ENCODE results near the gene DCDC2C.
A peak's percentile ranks its signal among the peaks of the same experiment; 100 is the strongest.

The DCDC2C gene

DNA sequence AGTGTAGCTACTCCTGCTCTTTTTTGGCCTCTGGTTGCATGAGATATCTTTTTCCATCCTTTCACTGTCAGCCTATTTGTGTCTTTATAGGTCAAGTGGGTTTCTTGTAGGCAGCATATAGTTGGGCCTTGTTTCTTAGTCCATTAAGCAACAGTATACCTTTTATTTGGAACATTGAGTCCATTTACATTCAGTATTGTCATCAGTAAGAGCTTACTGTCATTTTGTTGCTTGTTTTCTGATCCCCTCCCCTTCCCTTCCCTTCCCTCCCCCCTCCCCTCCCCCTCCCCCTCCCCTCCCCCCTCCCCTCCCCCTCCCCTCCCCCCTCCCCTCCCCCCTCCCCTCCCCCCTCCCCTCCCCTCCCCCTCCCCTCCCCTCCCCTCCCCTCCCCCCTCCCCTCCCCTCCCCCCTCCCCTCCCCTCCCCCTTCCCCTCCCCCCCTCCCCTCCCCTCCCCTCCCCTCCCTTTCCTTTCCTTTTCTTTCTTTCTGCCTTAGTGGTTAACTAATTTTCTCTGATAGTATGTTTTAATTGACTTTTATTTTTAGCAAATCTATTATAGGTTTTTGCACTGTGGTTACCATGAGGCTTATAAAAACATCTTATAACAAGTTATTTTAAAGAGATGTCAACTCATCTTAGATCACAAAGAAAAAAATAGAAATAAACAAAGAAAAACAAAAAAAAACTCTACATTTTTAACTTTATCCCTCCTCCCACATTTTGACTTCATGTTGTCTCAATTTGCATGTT is 13.2 kb upstream of the DCDC2C start:
- Histone ChIP-seq H3K27ac (ENCODE audit: extremely low read depth, low read depth, low read length) (no peak overlapping the region), H3K4me3 (ENCODE audit: low read depth, low read length) (no peak overlapping the region), H3K36me3 (ENCODE audit: control insufficient read depth in 2 of 2, insufficient read depth in 1 of 2, low read length in 2 of 2) (no peaks in the 10 kb centered on the region), H3K9me3 (ENCODE audit: control insufficient read depth, insufficient read depth, low read depth, low read length) (no peaks in the 10 kb centered on the region), H3K4me1 (ENCODE audit: control insufficient read depth, insufficient read depth, low read length) (no peaks in the 10 kb centered on the region)
- CTCF ChIA-PET, result interaction anchor here (0.6 to 0.9 kb wide), 2 partner anchors 39 to 843 kb away, joined by 3 to 4 read pairs; no protein-coding TSS in a partner anchor
- no peak for TF ChIP-seq KLF1 (tag by site-specific recombination; IDR thresholded peaks at IDR 0.05)
- TF ChIP-seq ZNF549 (tag by site-specific recombination; IDR thresholded peaks at IDR 0.05), result no peak
- no peak for TF ChIP-seq ZNF792 (tag by site-specific recombination; IDR thresholded peaks at IDR 0.05)
- no peak for TF ChIP-seq ZNF132 (tag by site-specific recombination; IDR thresholded peaks at IDR 0.05; ENCODE audit: borderline replicate concordance)
- POLR2A ChIA-PET, result no interaction called here

DNA sequence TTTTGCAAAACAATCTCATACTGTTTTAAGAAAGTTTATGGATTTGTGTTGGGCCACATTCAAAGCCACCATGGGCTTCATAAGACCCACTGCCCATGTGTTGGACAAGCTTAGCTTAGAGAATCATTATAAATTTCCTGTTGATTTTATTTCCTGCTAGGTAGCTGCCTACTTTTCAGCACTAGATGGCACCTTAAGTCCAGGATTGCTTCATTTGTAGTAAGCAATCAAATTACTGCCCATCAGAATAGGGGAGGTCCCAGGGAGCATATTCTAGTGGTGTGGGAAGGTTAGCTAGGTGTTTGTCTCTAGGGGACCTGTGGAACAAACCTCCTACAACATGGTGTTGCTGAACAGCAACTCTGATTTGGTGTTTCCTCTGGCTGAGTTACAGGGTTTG is 11.0 kb upstream of the DCDC2C start:
- Histone ChIP-seq H3K4me3 (ENCODE audit: low read depth, low read length) (no peak overlapping the region), H3K27ac (ENCODE audit: extremely low read depth, low read depth, low read length) (no peak overlapping the region), H3K36me3 (ENCODE audit: control insufficient read depth in 2 of 2, insufficient read depth in 1 of 2, low read length in 2 of 2) (no peaks in the 10 kb centered on the region), H3K4me1 (ENCODE audit: control insufficient read depth, insufficient read depth, low read length) (no peaks in the 10 kb centered on the region), H3K9me3 (ENCODE audit: control insufficient read depth, insufficient read depth, low read depth, low read length) (no peaks in the 10 kb centered on the region)
- peak; percentile 46 for TF ChIP-seq ZNF654 (tag by site-specific recombination; IDR thresholded peaks at IDR 0.05; ENCODE audit: low read depth)
- no peak for TF ChIP-seq AEBP2 (tag by site-specific recombination; IDR thresholded peaks at IDR 0.05; ENCODE audit: borderline replicate concordance)
- TF ChIP-seq, protein P1, sequence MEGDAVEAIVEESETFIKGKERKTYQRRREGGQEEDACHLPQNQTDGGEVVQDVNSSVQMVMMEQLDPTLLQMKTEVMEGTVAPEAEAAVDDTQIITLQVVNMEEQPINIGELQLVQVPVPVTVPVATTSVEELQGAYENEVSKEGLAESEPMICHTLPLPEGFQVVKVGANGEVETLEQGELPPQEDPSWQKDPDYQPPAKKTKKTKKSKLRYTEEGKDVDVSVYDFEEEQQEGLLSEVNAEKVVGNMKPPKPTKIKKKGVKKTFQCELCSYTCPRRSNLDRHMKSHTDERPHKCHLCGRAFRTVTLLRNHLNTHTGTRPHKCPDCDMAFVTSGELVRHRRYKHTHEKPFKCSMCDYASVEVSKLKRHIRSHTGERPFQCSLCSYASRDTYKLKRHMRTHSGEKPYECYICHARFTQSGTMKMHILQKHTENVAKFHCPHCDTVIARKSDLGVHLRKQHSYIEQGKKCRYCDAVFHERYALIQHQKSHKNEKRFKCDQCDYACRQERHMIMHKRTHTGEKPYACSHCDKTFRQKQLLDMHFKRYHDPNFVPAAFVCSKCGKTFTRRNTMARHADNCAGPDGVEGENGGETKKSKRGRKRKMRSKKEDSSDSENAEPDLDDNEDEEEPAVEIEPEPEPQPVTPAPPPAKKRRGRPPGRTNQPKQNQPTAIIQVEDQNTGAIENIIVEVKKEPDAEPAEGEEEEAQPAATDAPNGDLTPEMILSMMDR (tag by site-specific recombination; IDR thresholded peaks at IDR 0.05), result peak; percentile 44; the same call in 1 of the 2 replicates
- ChIA-PET CTCF (interaction anchor here (0.5 to 3.4 kb wide), 9 partner anchors 14 to 858 kb away, joined by 3 to 19 read pairs (median 5); no protein-coding TSS in a partner anchor), POLR2A (interaction anchor here (0.6 kb wide), 1 partner anchor 520 kb away, joined by 8 read pairs; no protein-coding TSS in a partner anchor)

DNA sequence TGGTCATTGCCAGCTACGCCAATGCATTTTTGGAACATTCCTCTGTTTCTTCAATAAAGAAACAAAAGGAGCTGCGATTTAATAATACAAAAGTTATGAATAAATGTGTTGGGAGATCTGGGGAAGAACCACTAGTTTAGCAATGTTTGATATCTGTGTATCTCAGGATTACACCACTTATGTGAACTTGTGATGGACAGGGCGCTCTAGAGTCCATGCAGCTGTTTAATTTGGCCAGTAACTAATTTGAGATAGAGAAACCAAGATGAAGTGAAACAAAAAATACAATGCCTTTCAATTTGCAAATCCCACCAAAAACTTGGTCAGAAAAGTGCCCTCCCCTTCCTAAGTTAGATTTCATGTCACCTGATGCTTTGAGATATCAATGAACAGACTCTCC is 6.8 kb upstream of the DCDC2C start:
- Histone ChIP-seq H3K36me3 (ENCODE audit: control insufficient read depth in 2 of 2, insufficient read depth in 1 of 2, low read length in 2 of 2) (no peaks in the 10 kb centered on the region), H3K4me3 (ENCODE audit: low read depth, low read length) (no peak overlapping the region), H3K9me3 (ENCODE audit: control insufficient read depth, insufficient read depth, low read depth, low read length) (no peaks in the 10 kb centered on the region), H3K4me1 (ENCODE audit: control insufficient read depth, insufficient read depth, low read length) (no peaks in the 10 kb centered on the region), H3K27ac (ENCODE audit: extremely low read depth, low read depth, low read length) (no peak overlapping the region)
- CTCF ChIA-PET, result no interaction called here
- POLR2A ChIA-PET, result no interaction called here
- TF ChIP-seq, protein P2, sequence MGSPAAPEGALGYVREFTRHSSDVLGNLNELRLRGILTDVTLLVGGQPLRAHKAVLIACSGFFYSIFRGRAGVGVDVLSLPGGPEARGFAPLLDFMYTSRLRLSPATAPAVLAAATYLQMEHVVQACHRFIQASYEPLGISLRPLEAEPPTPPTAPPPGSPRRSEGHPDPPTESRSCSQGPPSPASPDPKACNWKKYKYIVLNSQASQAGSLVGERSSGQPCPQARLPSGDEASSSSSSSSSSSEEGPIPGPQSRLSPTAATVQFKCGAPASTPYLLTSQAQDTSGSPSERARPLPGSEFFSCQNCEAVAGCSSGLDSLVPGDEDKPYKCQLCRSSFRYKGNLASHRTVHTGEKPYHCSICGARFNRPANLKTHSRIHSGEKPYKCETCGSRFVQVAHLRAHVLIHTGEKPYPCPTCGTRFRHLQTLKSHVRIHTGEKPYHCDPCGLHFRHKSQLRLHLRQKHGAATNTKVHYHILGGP (tag by site-specific recombination; IDR thresholded peaks at IDR 0.05), result no peak
- TF ChIP-seq ZNF416 (tag by site-specific recombination; IDR thresholded peaks at IDR 0.05) (no peak), ZNF664 (tag by site-specific recombination; IDR thresholded peaks at IDR 0.05) (no peak), ZBTB10 (tag by site-specific recombination; IDR thresholded peaks at IDR 0.05) (no peak), ZNF488 (tag by site-specific recombination; IDR thresholded peaks at IDR 0.05) (no peak), ZNF223 (tag by site-specific recombination; IDR thresholded peaks at IDR 0.05) (no peak), ZNF747 (tag by site-specific recombination; IDR thresholded peaks at IDR 0.05) (no peak), ZNF677 (tag by site-specific recombination; IDR thresholded peaks at IDR 0.05) (no peak), RBAK (tag by site-specific recombination; IDR thresholded peaks at IDR 0.05) (no peak), ZNF549 (tag by site-specific recombination; IDR thresholded peaks at IDR 0.05) (no peak), ZNF654 (tag by site-specific recombination; IDR thresholded peaks at IDR 0.05; ENCODE audit: low read depth) (no peak)
- TF ChIP-seq, protein P3, sequence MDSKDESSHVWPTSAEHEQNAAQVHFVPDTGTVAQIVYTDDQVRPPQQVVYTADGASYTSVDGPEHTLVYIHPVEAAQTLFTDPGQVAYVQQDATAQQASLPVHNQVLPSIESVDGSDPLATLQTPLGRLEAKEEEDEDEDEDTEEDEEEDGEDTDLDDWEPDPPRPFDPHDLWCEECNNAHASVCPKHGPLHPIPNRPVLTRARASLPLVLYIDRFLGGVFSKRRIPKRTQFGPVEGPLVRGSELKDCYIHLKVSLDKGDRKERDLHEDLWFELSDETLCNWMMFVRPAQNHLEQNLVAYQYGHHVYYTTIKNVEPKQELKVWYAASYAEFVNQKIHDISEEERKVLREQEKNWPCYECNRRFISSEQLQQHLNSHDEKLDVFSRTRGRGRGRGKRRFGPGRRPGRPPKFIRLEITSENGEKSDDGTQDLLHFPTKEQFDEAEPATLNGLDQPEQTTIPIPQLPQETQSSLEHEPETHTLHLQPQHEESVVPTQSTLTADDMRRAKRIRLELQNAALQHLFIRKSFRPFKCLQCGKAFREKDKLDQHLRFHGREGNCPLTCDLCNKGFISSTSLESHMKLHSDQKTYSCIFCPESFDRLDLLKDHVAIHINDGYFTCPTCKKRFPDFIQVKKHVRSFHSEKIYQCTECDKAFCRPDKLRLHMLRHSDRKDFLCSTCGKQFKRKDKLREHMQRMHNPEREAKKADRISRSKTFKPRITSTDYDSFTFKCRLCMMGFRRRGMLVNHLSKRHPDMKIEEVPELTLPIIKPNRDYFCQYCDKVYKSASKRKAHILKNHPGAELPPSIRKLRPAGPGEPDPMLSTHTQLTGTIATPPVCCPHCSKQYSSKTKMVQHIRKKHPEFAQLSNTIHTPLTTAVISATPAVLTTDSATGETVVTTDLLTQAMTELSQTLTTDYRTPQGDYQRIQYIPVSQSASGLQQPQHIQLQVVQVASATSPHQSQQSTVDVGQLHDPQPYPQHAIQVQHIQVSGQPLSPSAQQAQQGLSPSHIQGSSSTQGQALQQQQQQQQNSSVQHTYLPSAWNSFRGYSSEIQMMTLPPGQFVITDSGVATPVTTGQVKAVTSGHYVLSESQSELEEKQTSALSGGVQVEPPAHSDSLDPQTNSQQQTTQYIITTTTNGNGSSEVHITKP (tag by site-specific recombination; IDR thresholded peaks at IDR 0.05), result no peak

Data from HEK293 (cell line).